RWPE1 (cell line): Measurements from ENCODE around the gene JAK1.

Source experiments
- CTCF ChIA-PET: fragments of 350-600 bp; sonication (Branson Sonifier 250); formaldehyde crosslinking; extraction: SDS; loops from one replicate; lab custom pipeline; 2021; lab: Yijun Ruan, JAX
- POLR2A ChIA-PET: fragments of 400-600 bp; formaldehyde crosslinking; extraction: SDS; loops from one replicate; lab custom pipeline; 2020; ENCODE audit warnings: antibody characterized with exemption; ENCODE audit not compliant: low non-redundant PET; lab: Yijun Ruan, JAX
- DNase-seq: peaks from one replicate; pipeline ENCODE4 v3.0.0; 2012; ENCODE audit warnings: low spot score
- H3K27ac ChIP-seq: fragments of 450-650 bp; 2 replicates; pipeline ENCODE4 v1.5.1; 2017
- CTCF ChIP-seq: fragments of 450-650 bp; conservative IDR thresholded peaks from 2 replicates; pipeline ENCODE4 v1.5.1; 2017; ENCODE audit warnings: low read depth, mild to moderate bottlenecking

Gene JAK1

GRCh38 chr1:64844609-64845008 is 121.7 kb downstream of the JAK1 start:
- POLR2A ChIA-PET = no interaction called here
- CTCF ChIA-PET = no interaction called here
- no peak for DNase-seq
- no peak overlapping the region for H3K27ac ChIP-seq
- TF ChIP-seq CTCF = no peak

- TF ChIP-seq CTCF = no peak
- ChIA-PET CTCF (interaction anchor here (0.7 kb wide), 1 partner anchor 20 kb away, joined by 3 read pairs; no protein-coding TSS in a partner anchor), POLR2A (no interaction called here)
- no peak overlapping the region for H3K27ac ChIP-seq
- DNase-seq = no peak
Observed at GRCh38 chr1:64844175-64844574, 122.2 kb downstream of the JAK1 start.

- TF ChIP-seq CTCF = no peak
- POLR2A ChIA-PET = no interaction called here
- no peak for DNase-seq
- CTCF ChIA-PET = interaction anchor here (0.7 kb wide), 1 partner anchor 19 kb away, joined by 3 read pairs; no protein-coding TSS in a partner anchor
- H3K27ac ChIP-seq = no peak overlapping the region
Observed at GRCh38 chr1:64843675-64844074, 122.7 kb downstream of the JAK1 start.

DNA sequence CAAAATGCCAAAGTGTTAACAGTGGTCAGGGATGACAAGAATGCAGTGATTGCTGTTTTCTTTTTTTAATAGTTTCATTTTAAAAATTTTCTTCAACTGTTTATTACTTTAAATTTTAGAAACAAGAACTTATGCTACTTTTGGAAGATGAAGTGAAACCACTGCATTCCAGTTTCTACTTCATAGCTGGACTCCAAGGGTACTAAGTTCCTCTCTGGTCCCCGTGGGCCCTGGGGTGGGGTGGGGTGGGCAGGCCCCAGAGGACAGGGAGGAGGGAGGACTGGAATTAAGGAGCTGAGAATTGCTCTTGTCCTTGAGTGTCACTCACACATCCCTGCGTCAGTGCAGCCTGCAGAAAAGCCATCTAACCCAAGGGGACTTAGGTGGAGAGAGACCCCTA is 124.1 kb downstream of the JAK1 start:
- H3K27ac ChIP-seq = no peak overlapping the region
- TF ChIP-seq CTCF = no peak
- ChIA-PET POLR2A (no interaction called here), CTCF (no interaction called here)
- DNase-seq = no peak

DNA sequence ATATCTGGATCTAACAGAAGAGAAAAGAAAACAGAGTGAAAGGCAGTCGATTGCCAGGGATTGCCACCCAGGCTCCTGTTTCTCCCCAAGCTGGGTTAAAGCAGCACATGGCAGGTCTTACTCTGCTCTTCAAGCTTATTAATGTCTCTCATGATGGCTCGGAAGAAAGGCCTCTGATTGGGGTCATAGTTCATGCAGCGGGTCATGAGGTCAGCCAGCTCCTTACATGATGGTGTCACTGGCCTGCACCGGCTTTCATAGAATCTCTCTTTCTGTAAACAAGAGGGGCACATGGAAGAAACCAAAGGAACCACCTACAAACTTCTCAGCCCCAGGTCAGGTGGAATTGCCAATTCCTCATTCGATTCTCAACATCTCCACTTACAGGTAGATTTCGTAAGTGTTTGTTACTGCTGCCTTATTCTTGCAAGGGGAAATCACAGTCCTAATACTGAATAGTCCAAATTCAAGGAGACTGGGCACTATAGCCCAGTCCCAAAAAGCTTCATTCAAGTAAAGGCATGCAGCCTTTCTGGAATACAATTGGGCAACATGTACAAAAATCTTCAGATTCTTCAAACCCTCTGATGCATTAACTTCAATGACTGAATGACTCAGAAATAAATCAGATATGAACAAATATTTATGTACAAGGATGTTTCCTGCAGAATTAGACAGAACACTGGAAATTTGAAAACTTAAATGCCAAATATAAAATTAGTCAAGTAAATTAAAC is 124.9 kb downstream of the JAK1 start:
- ChIA-PET CTCF (interaction anchor here (0.7 kb wide), 1 partner anchor 17 kb away, joined by 3 read pairs; no protein-coding TSS in a partner anchor), POLR2A (no interaction called here)
- H3K27ac ChIP-seq = no peak overlapping the region
- TF ChIP-seq CTCF = no peak
- no peak for DNase-seq

- ChIA-PET POLR2A (no interaction called here), CTCF (interaction anchor here (0.6 kb wide), 2 partner anchors 219 to 828 kb away, joined by 3 read pairs; no protein-coding TSS in a partner anchor)
- TF ChIP-seq CTCF = no peak
- no peak for DNase-seq
- H3K27ac ChIP-seq = no peak overlapping the region
Observed at GRCh38 chr1:64839732-64840405, 126.5 kb downstream of the JAK1 start.
